Sigmoid colon (tissue), 7 donors: ENCODE data around the gene CERS6. TPM values are rescaled to one million over a fixed set of nuclear protein-coding genes. Genes with fewer than 3 reads are reported as not detected.

Source experiments
- DNase-seq: peaks from one replicate; pipeline ENCODE4 v3.0.0-alpha.2; 2019
- H3K27ac ChIP-seq, 4 donors: fragments of 200-600 bp; sonication (generic); one replicate each; pipeline ENCODE4 v1.5.1; 2016 to 2019; ENCODE audit warnings: mild to moderate bottlenecking in 1 of 4
- H3K27me3 ChIP-seq, 3 donors: fragments of 200-600 bp; sonication (generic); one replicate each; pipeline ENCODE4 v1.5.1; 2019; ENCODE audit warnings: mild to moderate bottlenecking in 1 of 3
- H3K36me3 ChIP-seq, 4 donors: fragments of 200-600 bp; sonication (generic); one replicate each; pipeline ENCODE4 v1.5.1; 2016 to 2019
- H3K4me1 ChIP-seq, 4 donors: fragments of 200-600 bp; sonication (generic); one replicate each; pipeline ENCODE4 v1.5.1; 2017 to 2019
- H3K4me3 ChIP-seq, 4 donors: fragments of 200-600 bp; sonication (generic); one replicate each; pipeline ENCODE4 v1.5.1; 2017 to 2019; ENCODE audit warnings: mild to moderate bottlenecking in 2 of 4, moderate library complexity in 1 of 4
- H3K9me3 ChIP-seq, 4 donors: fragments of 200-600 bp in 3 of 4; sonication (generic) in 3 of 4; one replicate each; pipeline versions ENCODE4 v1.5.1 to v1.6.1; 2013 to 2019
- CTCF ChIP-seq, 4 experiments: fragments of 450-650 bp in 3 of 4; fragments of 200-600 bp in 1 of 4; IDR thresholded peaks; one replicate each; pipeline ENCODE4 v1.5.1; 2016 to 2019; ENCODE audit warnings: antibody characterized with exemption in 4 of 4, mild to moderate bottlenecking in 3 of 4, moderate library complexity in 2 of 4
- EP300 ChIP-seq, 4 donors: sonication (generic); formaldehyde crosslinking; IDR thresholded peaks; one replicate each; pipeline ENCODE4 v1.6.1; 2017; ENCODE audit warnings: antibody characterized with exemption in 4 of 4
- POLR2A ChIP-seq, 2 donors: fragments of 450-650 bp; IDR thresholded peaks; one replicate each; pipeline ENCODE4 v1.6.1; 2016; ENCODE audit warnings: antibody characterized with exemption in 2 of 2, mild to moderate bottlenecking in 2 of 2, moderate library complexity in 2 of 2
- POLR2AphosphoS5 ChIP-seq, 4 donors: sonication (generic); formaldehyde crosslinking; IDR thresholded peaks; one replicate each; pipeline ENCODE4 v1.6.1; 2017; ENCODE audit warnings: antibody characterized with exemption in 4 of 4
- WGBS, 2 donors: extraction: QIAGEN DNeasy Blood & Tissue Kit; methylation state at CpG; one replicate each; pipeline ENCODE4 v1.1.7; 2013; 5-methylcytosine and 5-hydroxymethylcytosine counted together
- intact Hi-C: fragments of 100-400 bp; cut with DNase I; formaldehyde crosslinking; loops from one replicate; pipeline ENCODE4 v1.15.1; 2023
- polyA plus RNA-seq, 3 donors: library from polyadenylated mRNA; stranded (reverse); fragments of 200-250 nt; gene quantifications; one replicate each; pipeline ENCODE4 v1.2.3, GENCODE V29; 2013
- total RNA-seq, 4 donors: library from RNA; depleted of rRNA; stranded (reverse); fragments of >200 nt; gene quantifications; one replicate each; pipeline ENCODE4 v1.1.0, GENCODE V29; 2016
- donor health status: healthy with polysubstance abuse.
- donor health status: Bipolar disorder and iron deficiency.
- donor health status: healthy.

Gene CERS6
- total and polyA plus RNA-seq, 7 donors, result 4.4 to 21.0 (median 11.2) TPM

- no peaks in the 10 kb centered on the region for H3K27me3 ChIP-seq
- H3K36me3 ChIP-seq, result no peaks in the 10 kb centered on the region
- 90 to 93% methylated on average over 6 of the region's 6 CpGs for WGBS, 2 donors
- intact Hi-C loops, result no loop called here
- no peak overlapping the region for H3K27ac ChIP-seq
- no peak overlapping the region for H3K4me3 ChIP-seq
- no peaks in the 10 kb centered on the region for H3K4me1 ChIP-seq
- TF ChIP-seq POLR2A (IDR thresholded peaks at IDR 0.05), result no peak
- no peak for DNase-seq
- no peaks in the 10 kb centered on the region for H3K9me3 ChIP-seq
Measured at GRCh38 chr2:168429988-168430387, 26.1 kb upstream of the CERS6 start.

GRCh38 chr2:168430431-168430830 lies 25.6 kb upstream of the CERS6 start:
- Histone ChIP-seq H3K9me3 (no peaks in the 10 kb centered on the region), H3K36me3 (no peaks in the 10 kb centered on the region), H3K4me3 (no peak overlapping the region), H3K4me1 (no peaks in the 10 kb centered on the region), H3K27ac (no peak overlapping the region), H3K27me3 (no peaks in the 10 kb centered on the region)
- no peak for DNase-seq
- intact Hi-C loops, result no loop called here
- TF ChIP-seq POLR2A (IDR thresholded peaks at IDR 0.05), result no peak
- no peak for TF ChIP-seq EP300 (IDR thresholded peaks at IDR 0.05)
- no peak for TF ChIP-seq CTCF (IDR thresholded peaks at IDR 0.05)
- no peak for TF ChIP-seq POLR2AphosphoS5 (IDR thresholded peaks at IDR 0.05)
- WGBS, 2 donors, result 79 to 83% methylated on average over 3 of the region's 3 CpGs

- Histone ChIP-seq H3K27ac (no peak overlapping the region), H3K27me3 (no peaks in the 10 kb centered on the region), H3K9me3 (no peaks in the 10 kb centered on the region), H3K36me3 (no peaks in the 10 kb centered on the region), H3K4me3 (no peak overlapping the region), H3K4me1 (no peaks in the 10 kb centered on the region)
- no peak for TF ChIP-seq CTCF (IDR thresholded peaks at IDR 0.05)
- no peak for TF ChIP-seq POLR2A (IDR thresholded peaks at IDR 0.05)
- no peak for TF ChIP-seq EP300 (IDR thresholded peaks at IDR 0.05)
- TF ChIP-seq POLR2AphosphoS5 (IDR thresholded peaks at IDR 0.05), result no peak
- no peak for DNase-seq
- intact Hi-C loops, result no loop called here
- 86 to 87% methylated on average over 1 of the region's 1 CpG for WGBS, 2 donors
Measured at GRCh38 chr2:168431301-168432024, 24.6 kb upstream of the CERS6 start.

GRCh38 chr2:168432100-168432499 lies 24.0 kb upstream of the CERS6 start:
- 85 to 95% methylated on average over 3 of the region's 3 CpGs for WGBS, 2 donors
- H3K9me3 ChIP-seq, result no peaks in the 10 kb centered on the region
- TF ChIP-seq POLR2A (IDR thresholded peaks at IDR 0.05) (no peak), EP300 (IDR thresholded peaks at IDR 0.05) (no peak), POLR2AphosphoS5 (IDR thresholded peaks at IDR 0.05) (no peak), CTCF (IDR thresholded peaks at IDR 0.05) (no peak)
- H3K27me3 ChIP-seq, result no peaks in the 10 kb centered on the region
- no peaks in the 10 kb centered on the region for H3K36me3 ChIP-seq
- intact Hi-C loops, result no loop called here
- H3K4me3 ChIP-seq, result no peak overlapping the region
- no peak for DNase-seq
- no peak overlapping the region for H3K27ac ChIP-seq
- no peaks in the 10 kb centered on the region for H3K4me1 ChIP-seq

GRCh38 chr2:168432565-168433186 lies 23.4 kb upstream of the CERS6 start:
- H3K4me1 ChIP-seq, result no peaks in the 10 kb centered on the region
- no peaks in the 10 kb centered on the region for H3K9me3 ChIP-seq
- DNase-seq, result no peak
- intact Hi-C loops, result no loop called here
- H3K27ac ChIP-seq, result no peak overlapping the region
- H3K27me3 ChIP-seq, result no peaks in the 10 kb centered on the region
- no peaks in the 10 kb centered on the region for H3K36me3 ChIP-seq
- H3K4me3 ChIP-seq, result no peak overlapping the region
- WGBS, 2 donors, result 64 to 75% methylated on average over 3 of the region's 3 CpGs
- no peak for TF ChIP-seq POLR2AphosphoS5 (IDR thresholded peaks at IDR 0.05)
- TF ChIP-seq EP300 (IDR thresholded peaks at IDR 0.05), result no peak
- no peak for TF ChIP-seq CTCF (IDR thresholded peaks at IDR 0.05)
- no peak for TF ChIP-seq POLR2A (IDR thresholded peaks at IDR 0.05)
